CD4-positive, alpha-beta memory T cell (primary cell): Measurements from ENCODE around the gene C3orf52. TPM values are rescaled to one million over a fixed set of nuclear protein-coding genes. Genes with fewer than 3 reads are reported as not detected.

Experiments
- CTCF ChIA-PET: fragments of 350-600 bp; sonication (Branson Sonifier 250); formaldehyde crosslinking; loops from one replicate; lab custom pipeline; 2021; ENCODE audit warnings: inconsistent platforms; ENCODE audit not compliant: partially characterized antibody; lab: Charles Lee
- POLR2A ChIA-PET: fragments of 350-600 bp; sonication (Branson Sonifier 250); formaldehyde crosslinking; loops from one replicate; lab custom pipeline; 2021; ENCODE audit not compliant: partially characterized antibody; lab: Charles Lee
- DNase-seq, 5 donors: peaks; one replicate each; pipeline versions ENCODE4 v3.0.0 to v3.0.0-alpha.2; 2020 to 2022; ENCODE audit warnings: mixed read lengths in 1 of 5
- H3K27ac ChIP-seq: one replicate; pipeline ENCODE4 v1.7.0; 2013; ENCODE audit warnings: low read depth, low read length
- H3K27me3 ChIP-seq: 2 replicates; pipeline ENCODE4 v1.7.0; 2013; ENCODE audit warnings: mild to moderate bottlenecking, low read length, moderate library complexity; ENCODE audit not compliant: insufficient read depth
- H3K36me3 ChIP-seq: 2 replicates; pipeline ENCODE4 v1.7.0; 2013; ENCODE audit warnings: mild to moderate bottlenecking, low read length, moderate library complexity; ENCODE audit not compliant: insufficient read depth
- H3K4me1 ChIP-seq: 2 replicates; pipeline ENCODE4 v1.7.0; 2013; ENCODE audit warnings: mild to moderate bottlenecking, low read length, moderate library complexity; ENCODE audit not compliant: insufficient read depth
- H3K4me3 ChIP-seq, 2 donors: one replicate each; pipeline ENCODE4 v1.7.0; 2013; ENCODE audit warnings: low read length in 2 of 2, mild to moderate bottlenecking in 1 of 2
- H3K9me3 ChIP-seq, 2 donors: one replicate each; pipeline ENCODE4 v1.7.0; 2013; ENCODE audit warnings: low read length in 2 of 2, control low read depth in 1 of 2; ENCODE audit not compliant: control insufficient read depth in 1 of 2
- H3K27ac Mint-ChIP-seq, 7 donors: one replicate each; pipeline ENCODE4 v1.8.0; 2020 to 2021; ENCODE audit warnings: mixed read lengths in 7 of 7, mild to moderate bottlenecking in 6 of 7, inconsistent platforms in 3 of 7, moderate library complexity in 3 of 7
- H3K27me3 Mint-ChIP-seq, 2 donors: one replicate each; pipeline ENCODE4 v1.8.0; 2020 to 2021; ENCODE audit warnings: mixed read lengths in 2 of 2
- H3K36me3 Mint-ChIP-seq, 2 donors: one replicate each; pipeline ENCODE4 v1.8.0; 2020 to 2021; ENCODE audit warnings: mixed read lengths in 2 of 2, inconsistent platforms in 1 of 2, mild to moderate bottlenecking in 1 of 2
- H3K4me1 Mint-ChIP-seq, 4 donors: one replicate each; pipeline ENCODE4 v1.8.0; 2020 to 2021; ENCODE audit warnings: mixed read lengths in 4 of 4, mild to moderate bottlenecking in 1 of 4
- H3K4me3 Mint-ChIP-seq, 8 donors: one replicate each; pipeline ENCODE4 v1.8.0; 2020 to 2021; ENCODE audit warnings: mixed read lengths in 8 of 8, mild to moderate bottlenecking in 7 of 8, moderate library complexity in 6 of 8, inconsistent platforms in 3 of 8
- H3K9me3 Mint-ChIP-seq, 8 donors: one replicate each; pipeline ENCODE4 v1.8.0; 2020 to 2021; ENCODE audit warnings: mixed read lengths in 8 of 8, mild to moderate bottlenecking in 5 of 8, inconsistent platforms in 3 of 8, moderate library complexity in 1 of 8
- intact Hi-C: fragments of 100-400 bp; cut with micrococcal nuclease; formaldehyde crosslinking; loops from one replicate; pipeline ENCODE4 v1.15.1; 2023
- polyA plus RNA-seq, 2 donors: library from polyadenylated mRNA; unstranded; fragments of 300-500 nt; fragmentation: Illumina TruSeq; gene quantifications; one replicate each; pipeline ENCODE4 v1.2.3, GENCODE V29; 2021
- total RNA-seq, 2 experiments: library from RNA; stranded (reverse); gene quantifications; one replicate each; pipeline ENCODE4 v1.2.3, GENCODE V29; 2021

The C3orf52 gene
- total and polyA plus RNA-seq, 4 experiments from 2014 or later: 0.47 to 2.3 (median 2.0) TPM

- Mint-ChIP-seq H3K27ac (peak overlapping the region in 5 of 7 donors; percentile 12 to 74 (median 55)), H3K36me3 (no peaks in the 10 kb centered on the region), H3K4me1 (peaks cover 10 to 33% (median 18%) of the 10 kb centered on the region in 4 donors), H3K9me3 (no peaks in the 10 kb centered on the region), H3K4me3 (peak overlapping the region; percentile 55 to 87 (median 84)), H3K27me3 (peaks cover 0 to 5% of the 10 kb centered on the region in 2 donors)
- H3K27ac ChIP-seq: no peak overlapping the region
- no peaks in the 10 kb centered on the region for H3K27me3 ChIP-seq
- CTCF ChIA-PET: interaction anchor here (0.6 to 0.9 kb wide), 2 partner anchors 13 to 26 kb away, joined by 3 read pairs; no protein-coding TSS in a partner anchor
- no peak overlapping the region for H3K4me3 ChIP-seq
- no peak for DNase-seq
- intact Hi-C loops: no loop called here
- POLR2A ChIA-PET: interaction anchor here (1.5 kb wide), 1 partner anchor 13 kb away, joined by 5 read pairs; no protein-coding TSS in a partner anchor
- no peaks in the 10 kb centered on the region for H3K36me3 ChIP-seq
- H3K4me1 ChIP-seq: peaks cover 17% of the 10 kb centered on the region
- no peaks in the 10 kb centered on the region for H3K9me3 ChIP-seq
These were observed 1.0 kb upstream of the C3orf52 start for GRCh38 chr3:112084980-112085705.

GRCh38 chr3:112085735-112086075, 484 bp upstream of the C3orf52 start:
- Histone ChIP-seq H3K27me3 (no peaks in the 10 kb centered on the region), H3K27ac (no peak overlapping the region), H3K4me3 (peak overlapping the region; percentile 17 to 55), H3K36me3 (no peaks in the 10 kb centered on the region), H3K4me1 (peaks cover 21% of the 10 kb centered on the region), H3K9me3 (no peaks in the 10 kb centered on the region)
- DNase-seq: no peak
- peaks cover 0 to 5% of the 10 kb centered on the region in 2 donors for H3K27me3 Mint-ChIP-seq
- peaks cover 14 to 38% (median 21%) of the 10 kb centered on the region in 4 donors for H3K4me1 Mint-ChIP-seq
- H3K27ac Mint-ChIP-seq: peak overlapping the region in 6 of 7 donors; percentile 13 to 78 (median 37)
- no peaks in the 10 kb centered on the region for H3K36me3 Mint-ChIP-seq
- H3K4me3 Mint-ChIP-seq: peak overlapping the region; percentile 83 to 87 (median 86)
- POLR2A ChIA-PET: interaction anchor here (1.5 kb wide), 1 partner anchor 14 kb away, joined by 5 read pairs; no protein-coding TSS in a partner anchor
- no peaks in the 10 kb centered on the region for H3K9me3 Mint-ChIP-seq
- CTCF ChIA-PET: interaction anchor here (0.7 to 0.9 kb wide), 2 partner anchors 42 to 111 kb away, joined by 3 read pairs; no protein-coding TSS in a partner anchor
- intact Hi-C loops: loop anchor here (1.0 kb wide), 2 partner anchors 10 to 42 kb away; no protein-coding TSS in a partner anchor

- CTCF ChIA-PET: interaction anchor here (0.9 kb wide), 1 partner anchor 43 kb away, joined by 3 read pairs; no protein-coding TSS in a partner anchor
- DNase-seq: no peak
- POLR2A ChIA-PET: interaction anchor here (1.8 kb wide), 1 partner anchor 15 kb away, joined by 4 read pairs; no protein-coding TSS in a partner anchor
- Histone ChIP-seq H3K27me3 (no peaks in the 10 kb centered on the region), H3K4me1 (peaks cover 24% of the 10 kb centered on the region), H3K27ac (no peak overlapping the region), H3K36me3 (no peaks in the 10 kb centered on the region), H3K4me3 (peak overlapping the region in 1 of 2 donors; percentile 55), H3K9me3 (no peaks in the 10 kb centered on the region)
- intact Hi-C loops: loop anchor here (1.0 kb wide), 2 partner anchors 12 to 44 kb away; no protein-coding TSS in a partner anchor
- Mint-ChIP-seq H3K9me3 (no peaks in the 10 kb centered on the region), H3K27ac (peak overlapping the region; percentile 16 to 84 (median 72)), H3K36me3 (no peaks in the 10 kb centered on the region), H3K4me1 (peaks cover 16 to 41% (median 25%) of the 10 kb centered on the region in 4 donors), H3K4me3 (peak overlapping the region; percentile 83 to 87 (median 86)), H3K27me3 (peaks cover 0 to 5% of the 10 kb centered on the region in 2 donors)
These were observed 811 bp downstream of the C3orf52 start for GRCh38 chr3:112086875-112087524.

- no peak for DNase-seq
- POLR2A ChIA-PET: interaction anchor here (0.9 to 1.8 kb wide), 2 partner anchors 13 to 16 kb away, joined by 3 to 4 read pairs; no protein-coding TSS in a partner anchor
- Histone ChIP-seq H3K9me3 (no peaks in the 10 kb centered on the region), H3K27me3 (no peaks in the 10 kb centered on the region), H3K36me3 (no peaks in the 10 kb centered on the region), H3K4me3 (no peak overlapping the region), H3K4me1 (peaks cover 29% of the 10 kb centered on the region), H3K27ac (no peak overlapping the region)
- Mint-ChIP-seq H3K4me3 (peak overlapping the region in 6 of 8 donors; percentile 30 to 86 (median 60)), H3K36me3 (no peaks in the 10 kb centered on the region), H3K27ac (peak overlapping the region in 2 of 7 donors; percentile 13 to 17), H3K27me3 (peaks cover 0 to 6% of the 10 kb centered on the region in 2 donors), H3K4me1 (peaks cover 20 to 46% (median 31%) of the 10 kb centered on the region in 4 donors), H3K9me3 (no peaks in the 10 kb centered on the region)
- intact Hi-C loops: no loop called here
- CTCF ChIA-PET: interaction anchor here (1.5 to 1.6 kb wide), 2 partner anchors 24 to 99 kb away, joined by 3 to 5 read pairs; no protein-coding TSS in a partner anchor
These were observed 1.6 kb downstream of the C3orf52 start for GRCh38 chr3:112087746-112088145.

- Mint-ChIP-seq H3K4me1 (peaks cover 26 to 51% (median 37%) of the 10 kb centered on the region in 4 donors), H3K27me3 (peaks cover 0 to 6% of the 10 kb centered on the region in 2 donors), H3K9me3 (no peaks in the 10 kb centered on the region), H3K4me3 (no peak overlapping the region), H3K27ac (no peak overlapping the region), H3K36me3 (no peaks in the 10 kb centered on the region)
- ChIA-PET POLR2A (interaction anchor here (0.6 kb wide), 1 partner anchor 17 kb away, joined by 3 read pairs; no protein-coding TSS in a partner anchor), CTCF (interaction anchor here (1.5 to 1.6 kb wide), 2 partner anchors 23 to 100 kb away, joined by 3 to 5 read pairs; no protein-coding TSS in a partner anchor)
- intact Hi-C loops: no loop called here
- Histone ChIP-seq H3K36me3 (no peaks in the 10 kb centered on the region), H3K27ac (no peak overlapping the region), H3K9me3 (no peaks in the 10 kb centered on the region), H3K4me3 (no peak overlapping the region), H3K27me3 (no peaks in the 10 kb centered on the region), H3K4me1 (peaks cover 32% of the 10 kb centered on the region)
- DNase-seq: no peak
These were observed 2.8 kb downstream of the C3orf52 start for GRCh38 chr3:112088944-112089343.

GRCh38 chr3:112089956-112090886, 4.0 kb downstream of the C3orf52 start:
- Mint-ChIP-seq H3K4me1 (peaks cover 20 to 51% (median 35%) of the 10 kb centered on the region in 4 donors), H3K36me3 (no peaks in the 10 kb centered on the region), H3K27me3 (peaks cover 0 to 6% of the 10 kb centered on the region in 2 donors), H3K9me3 (no peaks in the 10 kb centered on the region), H3K4me3 (no peak overlapping the region), H3K27ac (no peak overlapping the region)
- Histone ChIP-seq H3K9me3 (no peaks in the 10 kb centered on the region), H3K27me3 (no peaks in the 10 kb centered on the region), H3K36me3 (no peaks in the 10 kb centered on the region), H3K4me1 (peaks cover 32% of the 10 kb centered on the region), H3K4me3 (no peak overlapping the region), H3K27ac (no peak overlapping the region)
- ChIA-PET POLR2A (no interaction called here), CTCF (interaction anchor here (2.4 kb wide), 1 partner anchor 17 kb away, joined by 6 read pairs; no protein-coding TSS in a partner anchor)
- no peak for DNase-seq
- intact Hi-C loops: no loop called here
